AG04449 (cell line): ENCODE data around the gene RPS6KL1.

Source experiments
- CTCF ChIA-PET: fragments of 350-600 bp; formaldehyde crosslinking; extraction: SDS; loops from one replicate; lab custom pipeline; 2021; ENCODE audit warnings: antibody characterized with exemption; lab: Yijun Ruan, JAX
- POLR2A ChIA-PET: fragments of 400-600, 350-600 bp; formaldehyde crosslinking; extraction: SDS; loops from one replicate; lab custom pipeline; 2020; ENCODE audit warnings: antibody characterized with exemption, inconsistent platforms; lab: Yijun Ruan, JAX
- DNase-seq: peaks from one replicate; pipeline ENCODE4 v3.0.0-alpha.2; 2010; ENCODE audit warnings: low read depth, low spot score
- H3K4me3 ChIP-seq: 2 replicates; pipeline ENCODE4 v1.5.1; 2011; ENCODE audit warnings: low read depth, mild to moderate bottlenecking, control low read depth, low read length
- TF ChIP-seq, protein P1 (sequence below): IDR thresholded peaks from one replicate; pipeline ENCODE4 v1.5.1; 2011; ENCODE audit warnings: mild to moderate bottlenecking, moderate library complexity, low read length, control low read depth, inconsistent platforms; ENCODE audit not compliant: insufficient read depth; ENCODE audit errors: missing control alignments

RPS6KL1 gene

DNA sequence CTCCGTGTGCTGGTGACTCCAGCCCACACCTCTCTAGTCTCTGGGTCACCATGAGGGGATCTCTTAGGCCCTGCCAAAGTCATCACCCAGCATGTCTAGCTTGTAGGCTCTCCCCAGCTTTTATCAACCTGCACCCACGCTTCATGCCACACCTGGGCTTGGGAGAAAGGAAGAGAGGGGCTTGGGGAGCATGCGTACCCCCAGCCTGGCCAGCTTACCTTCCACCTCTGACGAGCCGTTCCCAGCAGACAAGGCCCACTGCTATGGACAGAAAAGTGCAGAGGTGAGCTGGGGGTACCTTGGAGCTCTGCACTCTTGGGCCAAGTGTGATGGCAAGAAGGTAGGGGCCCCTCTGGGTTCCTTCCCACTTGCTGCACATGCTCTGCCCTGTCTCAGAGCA, 30.6 kb upstream of the RPS6KL1 start:
- peak overlapping the region; percentile 56; the same call in 1 of the 2 replicates for H3K4me3 ChIP-seq
- ChIA-PET CTCF (interaction anchor here (0.7 to 11.9 kb wide), 5 partner anchors 10 to 135 kb away, joined by 3 to 182 read pairs (median 6); no protein-coding TSS in a partner anchor), POLR2A (no interaction called here)
- no peak for DNase-seq
- TF ChIP-seq, protein P1, sequence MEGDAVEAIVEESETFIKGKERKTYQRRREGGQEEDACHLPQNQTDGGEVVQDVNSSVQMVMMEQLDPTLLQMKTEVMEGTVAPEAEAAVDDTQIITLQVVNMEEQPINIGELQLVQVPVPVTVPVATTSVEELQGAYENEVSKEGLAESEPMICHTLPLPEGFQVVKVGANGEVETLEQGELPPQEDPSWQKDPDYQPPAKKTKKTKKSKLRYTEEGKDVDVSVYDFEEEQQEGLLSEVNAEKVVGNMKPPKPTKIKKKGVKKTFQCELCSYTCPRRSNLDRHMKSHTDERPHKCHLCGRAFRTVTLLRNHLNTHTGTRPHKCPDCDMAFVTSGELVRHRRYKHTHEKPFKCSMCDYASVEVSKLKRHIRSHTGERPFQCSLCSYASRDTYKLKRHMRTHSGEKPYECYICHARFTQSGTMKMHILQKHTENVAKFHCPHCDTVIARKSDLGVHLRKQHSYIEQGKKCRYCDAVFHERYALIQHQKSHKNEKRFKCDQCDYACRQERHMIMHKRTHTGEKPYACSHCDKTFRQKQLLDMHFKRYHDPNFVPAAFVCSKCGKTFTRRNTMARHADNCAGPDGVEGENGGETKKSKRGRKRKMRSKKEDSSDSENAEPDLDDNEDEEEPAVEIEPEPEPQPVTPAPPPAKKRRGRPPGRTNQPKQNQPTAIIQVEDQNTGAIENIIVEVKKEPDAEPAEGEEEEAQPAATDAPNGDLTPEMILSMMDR, result no peak

DNA sequence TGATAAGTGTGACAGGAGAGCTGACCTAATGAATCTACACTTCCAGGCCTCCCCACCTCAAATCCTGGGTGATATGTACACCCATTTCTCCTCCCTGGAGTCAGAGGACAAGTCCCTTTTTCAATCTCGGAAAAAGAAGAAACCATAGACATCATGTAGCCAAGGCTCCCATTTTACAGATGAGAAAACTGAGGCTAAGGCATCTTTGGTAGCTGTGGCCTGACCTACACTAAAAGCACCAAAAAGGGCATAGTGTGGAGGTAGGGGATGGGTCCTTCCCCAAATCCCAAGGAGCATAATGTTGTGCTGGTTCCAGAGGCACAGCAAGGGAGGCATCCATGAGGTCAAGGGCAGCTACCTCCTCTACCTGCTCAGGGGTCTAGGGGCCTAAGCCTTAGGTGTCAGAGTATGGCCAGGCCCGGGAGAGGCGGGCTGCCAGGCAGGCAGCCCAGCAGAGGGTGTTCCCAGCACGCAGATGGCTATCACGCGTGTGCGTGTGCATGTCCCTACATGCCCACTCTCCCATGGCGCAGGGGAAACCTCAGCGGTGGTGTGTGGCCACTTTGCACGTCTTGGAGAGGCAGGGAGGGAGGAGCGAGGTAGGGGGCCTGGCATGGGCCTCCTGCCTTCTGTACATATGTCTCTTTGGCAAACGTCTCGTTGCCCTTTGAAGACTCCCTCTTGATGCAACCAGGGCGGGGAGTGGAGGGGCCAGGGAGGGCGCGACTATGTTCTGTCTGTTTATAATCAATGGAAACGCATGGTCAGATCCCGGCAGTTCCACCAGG, 29.8 kb upstream of the RPS6KL1 start:
- POLR2A ChIA-PET, result no interaction called here
- CTCF ChIA-PET, result interaction anchor here (1.1 to 11.9 kb wide), 5 partner anchors 9 to 136 kb away, joined by 3 to 182 read pairs (median 4); no protein-coding TSS in a partner anchor
- no peak overlapping the region for H3K4me3 ChIP-seq
- no peak for DNase-seq
- TF ChIP-seq, protein P1, result no peak

DNA sequence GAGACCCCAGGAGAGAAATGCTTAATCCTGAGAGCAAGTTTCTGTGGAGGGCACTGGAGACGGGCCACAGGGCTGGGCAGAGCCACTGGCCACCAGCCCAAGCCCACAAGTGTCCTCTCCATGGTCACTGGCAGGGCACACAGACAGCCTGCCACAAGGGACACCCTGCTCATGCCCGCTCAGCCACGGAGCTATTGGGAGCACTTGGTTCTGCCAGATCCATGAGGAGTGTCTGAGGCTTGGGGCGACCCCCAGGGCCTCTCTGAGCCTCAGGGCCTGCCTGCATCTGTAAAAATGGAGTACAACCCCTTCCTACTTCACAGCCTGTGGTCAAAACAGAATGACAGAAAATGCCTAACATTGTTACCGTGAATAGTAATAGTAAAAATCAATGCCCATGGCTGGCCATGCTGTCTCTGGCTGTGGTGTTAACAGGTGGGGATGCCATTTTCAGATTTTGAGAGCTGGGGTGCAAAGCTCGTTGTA, 29.2 kb upstream of the RPS6KL1 start:
- TF ChIP-seq, protein P1, result no peak
- ChIA-PET POLR2A (no interaction called here), CTCF (interaction anchor here (1.1 to 11.9 kb wide), 6 partner anchors 8 to 137 kb away, joined by 3 to 182 read pairs (median 4); no protein-coding TSS in a partner anchor)
- no peak overlapping the region for H3K4me3 ChIP-seq
- DNase-seq, result no peak

DNA sequence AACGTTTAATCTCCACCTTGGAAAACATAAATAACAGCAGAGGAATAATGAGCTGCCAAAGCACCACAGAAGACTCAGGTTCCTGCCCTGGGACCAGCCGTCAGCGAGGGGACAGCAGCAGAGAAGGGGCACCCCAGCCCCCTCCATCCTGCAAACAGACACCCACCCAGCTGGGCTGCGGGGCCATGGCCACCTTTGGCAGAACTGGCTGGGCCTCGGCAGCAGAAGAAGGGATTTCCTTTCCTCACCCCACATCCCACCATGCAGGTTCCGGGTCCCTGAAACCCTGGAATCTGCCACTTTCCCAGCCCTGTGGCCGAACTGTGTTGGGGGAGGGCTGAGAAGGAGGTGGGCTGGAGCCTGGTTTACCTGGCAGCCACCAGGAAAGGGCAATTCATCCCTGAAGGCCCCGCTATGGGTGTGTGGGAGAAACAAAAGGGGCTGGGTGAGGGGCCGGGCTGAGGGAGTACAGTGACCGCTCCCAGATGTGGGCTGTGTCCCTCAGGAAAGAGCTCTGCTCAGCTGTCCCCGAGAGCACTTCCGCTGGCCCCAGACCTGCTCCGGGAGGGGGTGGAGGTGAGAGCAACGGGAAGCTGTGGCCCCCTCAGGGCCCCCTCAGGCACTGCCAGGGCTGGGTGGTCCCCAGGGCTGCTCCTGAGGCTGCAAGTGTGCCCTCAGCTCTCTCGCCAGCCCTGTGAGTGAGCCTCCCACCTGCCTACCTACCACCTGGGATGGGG, 28.6 kb upstream of the RPS6KL1 start:
- ChIA-PET CTCF (interaction anchor here (1.1 to 11.9 kb wide), 6 partner anchors 8 to 137 kb away, joined by 3 to 182 read pairs (median 4); no protein-coding TSS in a partner anchor), POLR2A (no interaction called here)
- no peak overlapping the region for H3K4me3 ChIP-seq
- DNase-seq, result no peak
- TF ChIP-seq, protein P1, result no peak

DNA sequence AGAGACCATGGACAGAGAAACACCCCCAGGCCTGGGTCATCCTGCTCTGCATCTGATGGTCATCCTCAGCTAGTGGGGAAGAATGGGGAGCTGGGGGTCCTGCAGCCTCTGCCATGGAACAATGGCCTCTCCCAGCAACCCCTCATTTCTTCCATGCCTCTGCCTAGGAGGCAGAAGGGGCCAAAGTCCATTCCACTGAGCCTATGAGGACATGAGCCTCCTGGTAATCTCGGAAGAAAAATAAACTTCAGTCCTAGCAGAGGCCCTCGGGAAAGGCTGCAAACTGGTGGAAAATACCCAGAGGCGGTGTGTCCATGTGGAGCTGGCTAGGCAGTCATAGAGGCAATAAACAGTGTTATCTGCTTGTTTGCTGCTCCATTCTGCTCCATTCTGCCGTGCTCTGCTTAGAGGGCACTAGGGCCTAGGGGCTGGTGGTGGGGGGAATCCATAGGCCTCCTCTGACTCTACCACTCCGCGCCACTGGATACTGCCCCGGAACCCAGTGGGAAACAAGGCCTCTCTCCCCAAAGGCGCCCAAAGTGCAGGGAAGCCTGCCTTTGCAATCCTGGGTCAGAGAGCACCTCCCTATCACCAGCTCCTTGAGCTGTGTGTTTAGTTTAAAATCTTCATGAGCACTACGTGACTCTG, 27.9 kb upstream of the RPS6KL1 start:
- DNase-seq, result no peak
- no peak overlapping the region for H3K4me3 ChIP-seq
- TF ChIP-seq, protein P1, result no peak
- ChIA-PET POLR2A (no interaction called here), CTCF (interaction anchor here (1.1 to 11.9 kb wide), 4 partner anchors 7 to 138 kb away, joined by 3 to 182 read pairs (median 34); no protein-coding TSS in a partner anchor)
